ENCODE data around the gene ZGPAT. TPM values are rescaled to one million over a fixed set of nuclear protein-coding genes. Genes with fewer than 3 reads are reported as not detected.

ZGPAT gene
- total and polyA plus RNA-seq, 2 of the 8 experiments (the other 6 are each of a cell fraction or from before 2014, with no cell fraction given), result 14.5 to 21.4 TPM

GRCh38 chr20:63665708-63666107 is 42.1 kb upstream of the ZGPAT start:
- WGBS, 2 experiments (ENCODE audit: extremely low coverage in 1 of 2, insufficient coverage in 1 of 2, insufficient read length in 1 of 2, insufficient replicate concordance in 2 of 2, low coverage in 1 of 2, low lambda C conversion rate in 2 of 2, missing lambda C conversion rate in 1 of 2), result 92% methylated on average over 14 of the region's 14 CpGs; no CpG with 5 or more reads in 1 of the 2 experiments
- no peak overlapping the region for H2BK20ac ChIP-seq (ENCODE audit: low read length)

More at GRCh38 chr20:63665708-63666107, 42.1 kb upstream of the ZGPAT start:
- Histone ChIP-seq H3K9me3 (ENCODE audit: insufficient read depth in 2 of 2, low read depth in 1 of 2, low read length in 1 of 2) (no peaks in the 10 kb centered on the region), H3K4me1 (replicated peaks in 1 of 4; ENCODE audit: control insufficient read depth in 3 of 4, insufficient read depth in 4 of 4, low read length in 3 of 4) (no peaks in the 10 kb centered on the region), H4K5ac (ENCODE audit: insufficient read length, low read depth, low read length) (no peak overlapping the region), H2BK5ac (ENCODE audit: low read depth, low read length) (no peak overlapping the region), H2AK5ac (ENCODE audit: low read depth, low read length) (no peak overlapping the region), H3K18ac (ENCODE audit: extremely low read depth, low read length) (no peak overlapping the region), H3K4ac (replicated peaks; ENCODE audit: insufficient read length, low read depth, low read length) (no peak overlapping the region), H4K20me1 (replicated peaks in 1 of 2; ENCODE audit: control insufficient read depth in 1 of 2, insufficient read depth in 2 of 2, low read length in 2 of 2) (peaks cover 2 to 10% of the 10 kb centered on the region in 2 experiments), H3K4me2 (ENCODE audit: insufficient read depth in 1 of 2, low read depth in 2 of 2, low read length in 2 of 2) (no peak overlapping the region), H3K27me3 (replicated peaks in 1 of 4; ENCODE audit: control insufficient read depth in 3 of 4, extremely low read depth in 1 of 4, insufficient read depth in 3 of 4, low read length in 3 of 4) (no peaks in the 10 kb centered on the region), H3K23ac (ENCODE audit: insufficient read length) (no peak overlapping the region), H3K36me3 (ENCODE audit: control insufficient read depth in 2 of 4, insufficient read depth in 4 of 4, low read length in 3 of 4) (peaks cover 2 to 31% (median 18%) of the 10 kb centered on the region in 4 experiments; a peak in 7 of 8 replicates), H4K8ac (ENCODE audit: extremely low read depth, insufficient read depth, low read length) (no peak overlapping the region), H4K91ac (replicated peaks; ENCODE audit: insufficient read length, low read length) (no peak overlapping the region), H2BK15ac (ENCODE audit: low read length) (no peak overlapping the region), H3K79me2 (ENCODE audit: control insufficient read depth in 1 of 2, insufficient read depth in 2 of 2, low read length in 2 of 2) (no peaks in the 10 kb centered on the region), H2AFZ (ENCODE audit: low read length) (no peak overlapping the region), H3K14ac (ENCODE audit: insufficient read length) (no peak overlapping the region), H2BK120ac (replicated peaks; ENCODE audit: low read depth, low read length) (no peak overlapping the region), H3K56ac (replicated peaks; ENCODE audit: insufficient read length, low read depth, low read length) (no peak overlapping the region), H2BK12ac (ENCODE audit: low read depth, low read length) (no peak overlapping the region), H3K79me1 (ENCODE audit: low read depth, low read length) (no peaks in the 10 kb centered on the region; the same call in 1 of the 2 replicates), H3K23me2 (ENCODE audit: low read depth, low read length) (no peaks in the 10 kb centered on the region), H3K4me3 (ENCODE audit: extremely low read depth in 1 of 4, insufficient read depth in 2 of 4, low read depth in 3 of 4, low read length in 4 of 4) (no peak overlapping the region), H3K9ac (replicated peaks in 1 of 4; ENCODE audit: extremely low read depth in 1 of 4, low read depth in 3 of 4, low read length in 3 of 4) (no peak overlapping the region), H3K27ac (ENCODE audit: low read depth, low read length) (no peak overlapping the region)
- POLR2A ChIA-PET (ENCODE audit: partially characterized antibody), result interaction anchor here (1.0 kb wide), 1 partner anchor 33 kb away, joined by 5 read pairs; no protein-coding TSS in a partner anchor
- TF ChIP-seq NRF1 (IDR thresholded peaks at IDR 0.05; ENCODE audit: low read depth, low read length) (no peak), KDM1A (IDR thresholded peaks at IDR 0.05; ENCODE audit: borderline replicate concordance, low read length) (no peak), CEBPB (IDR thresholded peaks at IDR 0.05; ENCODE audit: low read depth, low read length) (no peak), CHD1 (IDR thresholded peaks at IDR 0.05; ENCODE audit: low read depth, low read length) (no peak), GTF2F1 (IDR thresholded peaks at IDR 0.05; ENCODE audit: borderline replicate concordance, low read depth, low read length) (no peak), CREB1 (IDR thresholded peaks at IDR 0.05) (no peak), RXRA (IDR thresholded peaks at IDR 0.05; ENCODE audit: insufficient read depth, low read depth, low read length) (no peak), RNF2 (IDR thresholded peaks at IDR 0.05; ENCODE audit: borderline replicate concordance, low read depth, low read length, missing control alignments, poor library complexity, severe bottlenecking) (no peak), CBX5 (IDR thresholded peaks at IDR 0.05; ENCODE audit: low read depth, low read length) (no peak), JUND (IDR thresholded peaks at IDR 0.05; ENCODE audit: low read length) (no peak), RBBP5 (IDR thresholded peaks at IDR 0.05; ENCODE audit: borderline replicate concordance, low read depth, low read length) (no peak), SAP30 (IDR thresholded peaks at IDR 0.05; ENCODE audit: insufficient read depth, insufficient replicate concordance, low read length) (no peak), EZH2 (IDR thresholded peaks at IDR 0.05; ENCODE audit: low read depth, low read length, severe bottlenecking) (no peak)
- CTCF ChIA-PET (ENCODE audit: partially characterized antibody), result interaction anchor here (0.7 to 1.5 kb wide), 5 partner anchors 9 to 170 kb away, joined by 3 to 5 read pairs (median 3); no protein-coding TSS in a partner anchor
- FAIRE-seq, result no peak
- DNase-seq (ENCODE audit: low read depth in 1 of 2, low spot score in 2 of 2), result no peak

Data from H1 (cell line).